Measurements from ENCODE around the gene FOSL1. TPM values are rescaled to one million over a fixed set of nuclear protein-coding genes. Genes with fewer than 3 reads are reported as not detected.

Gene FOSL1
- total and polyA plus RNA-seq, 2 of the 13 experiments (the other 11 are each of a cell fraction or from before 2014, with no cell fraction given), result 4.0 to 4.1 TPM

- TF ChIP-seq MTA1 (CRISPR knock-in tag; IDR thresholded peaks at IDR 0.05; ENCODE audit: borderline replicate concordance) (0 out of 2 replicates have a peak, but pooled peaks have one; percentile 47), RARG (CRISPR knock-in tag; IDR thresholded peaks at IDR 0.05; ENCODE audit: low read depth) (no peak), MTF1 (CRISPR knock-in tag; IDR thresholded peaks at IDR 0.05) (0 out of 2 replicates have a peak, but pooled peaks have one; percentile 37), SNRNP70 (IDR thresholded peaks at IDR 0.05; ENCODE audit: low read depth, low read length) (no peak), KDM6A (CRISPR knock-in tag; IDR thresholded peaks at IDR 0.05; ENCODE audit: low read depth) (no peak), ZNF772 (CRISPR knock-in tag; IDR thresholded peaks at IDR 0.05) (no peak), CBX5 (CRISPR knock-in tag; IDR thresholded peaks at IDR 0.05; ENCODE audit: borderline replicate concordance) (no peak), MXD4 (CRISPR knock-in tag; IDR thresholded peaks at IDR 0.05) (no peak), PAXIP1 (CRISPR knock-in tag; conservative IDR thresholded peaks at IDR 0.05) (peak; percentile 62), KIAA2018 (CRISPR knock-in tag; IDR thresholded peaks at IDR 0.05; ENCODE audit: borderline replicate concordance) (no peak), ZIK1 (CRISPR knock-in tag; IDR thresholded peaks at IDR 0.05; ENCODE audit: borderline replicate concordance, low read depth) (no peak), TBX2 (CRISPR knock-in tag; IDR thresholded peaks at IDR 0.05; ENCODE audit: borderline replicate concordance) (no peak), ZBTB39 (CRISPR knock-in tag; IDR thresholded peaks at IDR 0.05) (no peak), HOXA7 (CRISPR knock-in tag; IDR thresholded peaks at IDR 0.05) (no peak), RAD21 (CRISPR knock-in tag; IDR thresholded peaks at IDR 0.05) (no peak), ZBTB7B (CRISPR knock-in tag; IDR thresholded peaks at IDR 0.05) (peak; percentile 51; the same call in 1 of the 2 replicates), SAP130 (CRISPR knock-in tag; IDR thresholded peaks at IDR 0.05; ENCODE audit: low read depth) (peak; percentile 66), CAMTA2 (CRISPR knock-in tag; IDR thresholded peaks at IDR 0.05; ENCODE audit: borderline replicate concordance) (no peak)
Measured at GRCh38 chr11:65854161-65854592, 46.0 kb downstream of the FOSL1 start (continued).
